HL-60/S4 treated with retinoic acid at 250 ng/mL for 4 days and 3 days (cell line): ENCODE measurements around the gene NTMT1.
"Not testable (repeated sequence)": the region's sequence is repeated elsewhere in the genome, so short reads cannot be mapped to it uniquely, and the experiment has no call there.

Experiments used
- in situ Hi-C: fragments of 300-500 bp; cut with MboI; formaldehyde crosslinking; loops from 2 replicates; pipeline ENCODE4 v1.7.0; 2022; ENCODE audit warnings: low sequenced_read_pairs

The NTMT1 gene, protein sequence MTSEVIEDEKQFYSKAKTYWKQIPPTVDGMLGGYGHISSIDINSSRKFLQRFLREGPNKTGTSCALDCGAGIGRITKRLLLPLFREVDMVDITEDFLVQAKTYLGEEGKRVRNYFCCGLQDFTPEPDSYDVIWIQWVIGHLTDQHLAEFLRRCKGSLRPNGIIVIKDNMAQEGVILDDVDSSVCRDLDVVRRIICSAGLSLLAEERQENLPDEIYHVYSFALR

DNA sequence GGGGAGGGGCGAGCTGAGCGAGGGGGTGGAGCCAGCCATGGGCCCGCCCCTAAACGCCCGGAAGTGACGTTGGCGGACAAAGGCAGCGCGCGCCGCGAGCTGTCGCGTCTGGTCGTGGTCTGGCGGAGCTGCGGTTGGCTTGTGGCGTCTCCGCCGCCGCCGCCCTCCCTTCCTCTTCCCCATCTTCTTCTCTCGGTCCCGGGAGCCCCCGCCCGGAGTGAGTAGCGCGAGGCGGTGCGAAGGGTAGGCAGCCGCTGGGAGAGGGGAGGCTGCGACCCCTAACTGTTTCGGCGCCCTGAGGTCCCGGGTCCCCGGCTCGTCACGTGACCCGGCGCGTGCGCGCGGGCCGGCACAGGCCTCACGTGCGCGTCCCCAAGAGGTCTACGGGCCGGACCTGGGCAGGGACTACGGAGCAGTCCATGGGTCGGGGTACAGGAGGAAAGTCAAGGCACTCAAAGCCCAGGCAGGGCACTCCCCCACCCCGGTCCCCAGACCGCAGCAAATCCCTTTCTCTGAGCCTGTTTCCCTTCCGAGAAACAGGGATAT lies at the start of gene NTMT1:
Gene NTMT1, plus strand, starts transcription at position 85 of the 546 bp plus-strand sequence. CDS start 6,541 bp downstream, outside the sequence.
- in situ Hi-C loops: no loop called here

DNA sequence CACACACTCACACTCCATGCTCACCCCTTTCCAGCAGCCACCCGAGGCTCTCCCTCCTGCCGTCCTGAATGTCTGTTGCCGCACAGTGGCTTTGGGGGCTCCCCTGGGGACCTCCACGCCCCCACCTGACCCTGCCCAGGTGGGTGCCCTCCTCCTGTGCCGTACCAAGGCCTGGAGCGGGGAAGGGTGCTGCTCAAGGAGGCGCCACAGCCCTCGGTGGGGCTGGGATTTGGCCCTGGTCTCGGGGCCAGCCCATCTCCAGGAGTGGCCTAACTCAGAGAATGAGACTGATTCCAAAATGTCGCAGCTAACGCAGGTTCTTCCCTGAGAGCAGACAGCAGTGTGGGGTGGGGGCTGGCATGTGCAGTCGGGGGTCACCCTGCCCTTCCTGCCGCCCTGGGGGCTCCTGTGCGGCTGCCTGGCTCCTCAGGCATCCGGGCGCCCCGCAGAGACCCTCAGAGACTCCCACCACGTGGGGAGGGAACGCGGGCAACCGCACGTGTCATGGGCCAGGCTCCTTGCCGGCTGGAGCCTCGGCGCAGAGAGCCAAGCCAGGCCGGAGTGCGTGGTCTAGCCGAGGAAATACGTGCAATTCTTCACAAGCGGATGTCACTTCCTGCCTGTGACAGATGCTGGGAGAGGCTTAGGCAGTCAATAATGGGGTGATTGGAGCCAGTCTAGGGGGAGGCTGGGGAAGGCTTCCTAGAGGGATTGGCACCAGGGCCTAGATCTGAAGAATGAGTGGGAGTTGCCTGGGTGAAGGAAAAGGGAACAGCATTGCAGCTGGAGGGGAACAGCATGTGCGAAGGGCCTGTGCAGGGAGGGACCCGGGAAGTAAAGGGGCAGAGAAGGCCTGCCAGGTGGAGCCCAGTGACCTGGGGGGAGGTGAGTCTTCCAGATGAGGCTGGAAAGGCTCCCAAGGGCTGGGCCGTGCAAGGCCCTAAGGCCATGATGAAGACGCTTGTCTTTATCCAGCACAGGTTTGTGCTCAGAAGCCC lies 49.1 kb upstream of the NTMT1 start:
- in situ Hi-C loops: no loop called here

GRCh38 chr9:129579294-129579693 lies 46.7 kb upstream of the NTMT1 start:
- in situ Hi-C loops: no loop called here

GRCh38 chr9:129580211-129580915 lies 45.6 kb upstream of the NTMT1 start:
- in situ Hi-C loops: no loop called here

GRCh38 chr9:129581505-129582189 lies 44.3 kb upstream of the NTMT1 start:
- in situ Hi-C loops: no loop called here

GRCh38 chr9:129582855-129583254 lies 43.1 kb upstream of the NTMT1 start:
- in situ Hi-C loops: no loop called here

- in situ Hi-C loops: no loop called here
Observed at GRCh38 chr9:129583308-129584038, 42.5 kb upstream of the NTMT1 start.

GRCh38 chr9:129584136-129584535 lies 41.8 kb upstream of the NTMT1 start:
- in situ Hi-C loops: no loop called here

- in situ Hi-C loops: no loop called here
Observed at GRCh38 chr9:129585352-129585751, 40.6 kb upstream of the NTMT1 start.

- in situ Hi-C loops: no loop called here
Observed at GRCh38 chr9:129586245-129586644, 39.7 kb upstream of the NTMT1 start.

GRCh38 chr9:129586685-129587084 lies 39.3 kb upstream of the NTMT1 start:
- in situ Hi-C loops: no loop called here

- in situ Hi-C loops: no loop called here
Observed at GRCh38 chr9:129587487-129588262, 38.3 kb upstream of the NTMT1 start.

GRCh38 chr9:129590466-129590865 lies 35.5 kb upstream of the NTMT1 start:
- in situ Hi-C loops: no loop called here

DNA sequence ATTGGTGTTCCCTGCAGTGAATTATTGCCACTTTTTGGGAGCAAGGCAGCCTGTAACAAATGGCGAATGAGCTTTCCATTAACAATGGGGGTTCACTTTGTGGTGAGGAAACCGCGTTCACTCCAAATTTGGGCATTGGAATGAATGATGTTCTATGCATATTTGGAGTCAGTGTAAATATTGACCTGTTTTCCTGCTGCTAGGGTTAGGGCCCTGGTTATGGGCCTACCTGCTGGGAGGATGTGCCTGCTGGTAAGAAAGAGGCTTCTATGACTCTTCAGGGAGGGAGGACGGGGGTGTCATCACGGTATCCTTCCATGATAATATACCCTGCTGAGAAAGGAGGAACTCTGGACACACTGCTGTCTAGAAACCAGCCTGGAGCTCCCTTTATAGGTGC lies 34.0 kb upstream of the NTMT1 start:
- in situ Hi-C loops: no loop called here

GRCh38 chr9:129592790-129593189 lies 33.2 kb upstream of the NTMT1 start:
- in situ Hi-C loops: not testable (repeated sequence)

- in situ Hi-C loops: no loop called here
Observed at GRCh38 chr9:129594632-129595031, 31.3 kb upstream of the NTMT1 start.

- in situ Hi-C loops: no loop called here
Observed at GRCh38 chr9:129595311-129595741, 30.6 kb upstream of the NTMT1 start.

GRCh38 chr9:129595903-129596540 lies 29.9 kb upstream of the NTMT1 start:
- in situ Hi-C loops: no loop called here
